Lower leg skin (tissue), 4 donors: ENCODE measurements around the gene RAPGEF6. TPM values are rescaled to one million over a fixed set of nuclear protein-coding genes. Genes with fewer than 3 reads are reported as not detected.
"Not testable (repeated sequence)": the region's sequence is repeated elsewhere in the genome, so short reads cannot be mapped to it uniquely, and the experiment has no call there.

Experiments used
- DNase-seq, 2 donors: peaks; one replicate each; pipeline ENCODE4 v3.0.0-alpha.2; 2019; ENCODE audit warnings: low spot score in 2 of 2
- H3K4me3 ChIP-seq: fragments of 200-600 bp; sonication (generic); 2 replicates; pipeline ENCODE4 v1.5.1; 2017; ENCODE audit warnings: mild to moderate bottlenecking, low read depth; ENCODE audit not compliant: poor library complexity, severe bottlenecking
- POLR2A ChIP-seq, 2 donors: fragments of 450-650 bp; IDR thresholded peaks; one replicate each; pipeline ENCODE4 v1.6.1; 2016 to 2017; ENCODE audit warnings: antibody characterized with exemption in 2 of 2, mild to moderate bottlenecking in 1 of 2, moderate library complexity in 1 of 2
- WGBS, 2 donors: methylation state at CpG; one replicate each; pipeline ENCODE4 v1.1.5; 2018; 5-methylcytosine and 5-hydroxymethylcytosine counted together
- intact Hi-C: fragments of 100-400 bp; cut with DNase I; formaldehyde crosslinking; loops from one replicate; pipeline ENCODE4 v1.15.0; 2023; ENCODE audit warnings: low total_unique reads
- total RNA-seq, 4 donors: library from RNA; depleted of rRNA; stranded (reverse); fragments of >200 nt; gene quantifications; one replicate each; pipeline ENCODE4 v1.1.0, GENCODE V29; 2016
- TF ChIP-seq, protein P1 (sequence below), 3 donors: fragments of 450-650 bp; IDR thresholded peaks; one replicate each; pipeline ENCODE4 v1.5.1; 2016; ENCODE audit warnings: antibody characterized with exemption in 3 of 3, mild to moderate bottlenecking in 3 of 3, moderate library complexity in 2 of 3

RAPGEF6 gene
- total RNA-seq, 4 donors from 2014 or later: 16.8 to 20.2 (median 18.9) TPM

DNA sequence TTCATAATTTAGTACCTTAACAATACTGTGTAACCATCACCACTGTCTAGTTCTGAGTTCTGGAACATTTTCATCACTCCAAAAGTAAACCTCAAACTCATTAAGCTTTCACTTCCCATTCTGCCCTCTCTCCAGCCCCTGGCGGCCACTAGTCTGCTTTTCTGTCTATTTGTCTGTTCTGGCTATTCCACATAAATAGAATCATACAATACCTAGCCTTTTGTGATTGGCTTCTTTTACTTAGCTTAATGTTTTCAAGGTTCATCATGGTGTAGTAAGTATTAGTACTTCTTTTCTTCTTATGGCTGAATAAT lies 138.7 kb downstream of the RAPGEF6 start:
- H3K4me3 ChIP-seq: no peak overlapping the region
- no peak for TF ChIP-seq POLR2A (IDR thresholded peaks at IDR 0.05)
- TF ChIP-seq, protein P1, sequence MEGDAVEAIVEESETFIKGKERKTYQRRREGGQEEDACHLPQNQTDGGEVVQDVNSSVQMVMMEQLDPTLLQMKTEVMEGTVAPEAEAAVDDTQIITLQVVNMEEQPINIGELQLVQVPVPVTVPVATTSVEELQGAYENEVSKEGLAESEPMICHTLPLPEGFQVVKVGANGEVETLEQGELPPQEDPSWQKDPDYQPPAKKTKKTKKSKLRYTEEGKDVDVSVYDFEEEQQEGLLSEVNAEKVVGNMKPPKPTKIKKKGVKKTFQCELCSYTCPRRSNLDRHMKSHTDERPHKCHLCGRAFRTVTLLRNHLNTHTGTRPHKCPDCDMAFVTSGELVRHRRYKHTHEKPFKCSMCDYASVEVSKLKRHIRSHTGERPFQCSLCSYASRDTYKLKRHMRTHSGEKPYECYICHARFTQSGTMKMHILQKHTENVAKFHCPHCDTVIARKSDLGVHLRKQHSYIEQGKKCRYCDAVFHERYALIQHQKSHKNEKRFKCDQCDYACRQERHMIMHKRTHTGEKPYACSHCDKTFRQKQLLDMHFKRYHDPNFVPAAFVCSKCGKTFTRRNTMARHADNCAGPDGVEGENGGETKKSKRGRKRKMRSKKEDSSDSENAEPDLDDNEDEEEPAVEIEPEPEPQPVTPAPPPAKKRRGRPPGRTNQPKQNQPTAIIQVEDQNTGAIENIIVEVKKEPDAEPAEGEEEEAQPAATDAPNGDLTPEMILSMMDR (IDR thresholded peaks at IDR 0.05): no peak
- intact Hi-C loops: no loop called here
- DNase-seq: no peak
- WGBS, 2 donors: 70 to 93% methylated on average over 1 of the region's 1 CpG

DNA sequence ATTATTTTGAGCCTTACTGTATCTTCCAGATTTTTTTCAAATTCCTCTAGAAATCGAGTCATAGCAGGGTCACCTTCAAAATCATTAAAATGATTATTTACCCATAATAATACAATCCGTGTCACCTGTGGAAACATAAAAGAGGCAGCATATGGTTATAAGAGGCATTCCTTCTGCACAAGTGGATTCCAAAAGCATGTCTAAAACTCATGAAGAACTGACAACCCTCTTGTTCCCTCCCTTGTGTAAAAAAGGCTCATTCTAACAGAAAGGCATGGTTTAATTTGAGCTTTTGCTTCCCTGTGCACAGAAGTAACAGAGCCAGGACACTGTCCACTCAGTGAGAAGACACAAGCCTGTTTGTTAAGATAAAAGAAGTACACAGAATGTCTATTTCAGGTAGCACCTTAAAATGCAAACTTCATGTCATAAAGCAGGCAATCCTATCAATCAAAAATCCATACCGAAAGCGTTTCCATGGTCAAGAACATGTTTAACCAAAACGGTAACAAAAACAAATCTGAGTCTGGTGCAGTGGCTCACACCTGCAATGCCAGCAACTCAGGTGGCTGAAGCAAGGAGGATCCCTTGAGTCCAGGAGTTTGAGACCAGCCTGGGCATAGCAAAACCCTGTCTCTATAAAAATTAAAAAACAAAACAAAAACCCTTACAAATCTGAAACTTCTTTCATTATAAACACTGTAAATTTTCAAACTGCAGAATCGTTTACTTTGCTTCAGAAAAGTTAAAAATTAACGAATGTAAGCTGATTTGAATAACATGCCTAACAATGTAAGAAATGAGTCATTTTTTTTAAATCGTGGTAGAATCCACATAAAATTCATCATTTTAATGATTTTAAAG lies 139.3 kb downstream of the RAPGEF6 start:
- no peak overlapping the region for H3K4me3 ChIP-seq
- no peak for TF ChIP-seq POLR2A (IDR thresholded peaks at IDR 0.05)
- TF ChIP-seq, protein P1 (IDR thresholded peaks at IDR 0.05): no peak
- WGBS, 2 donors: 91 to 92% methylated on average over 8 of the region's 8 CpGs
- intact Hi-C loops: no loop called here
- DNase-seq: no peak

DNA sequence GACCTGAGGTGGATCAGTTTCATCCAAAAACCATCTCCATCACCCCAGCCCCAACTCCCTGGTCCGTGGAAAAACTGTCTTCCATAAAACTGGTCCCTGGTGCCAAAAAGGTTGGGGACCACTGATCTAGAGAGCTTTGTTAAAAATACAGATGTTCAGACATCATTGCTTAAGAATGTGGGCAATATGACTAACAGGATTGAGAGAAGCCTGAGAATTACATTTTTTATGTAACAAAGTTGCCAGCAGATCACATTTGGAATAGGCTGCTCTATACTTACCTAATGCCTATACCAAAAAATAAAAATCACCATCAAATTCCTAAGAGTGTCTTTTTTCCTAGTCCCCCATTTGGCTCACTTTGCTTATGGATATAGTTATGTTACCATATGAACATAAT lies 143.3 kb downstream of the RAPGEF6 start:
- no peak overlapping the region for H3K4me3 ChIP-seq
- WGBS, 2 donors: 47 to 78% methylated on average over 1 of the region's 1 CpG
- intact Hi-C loops: no loop called here
- DNase-seq: no peak
- TF ChIP-seq, protein P1 (IDR thresholded peaks at IDR 0.05): no peak
- TF ChIP-seq POLR2A (IDR thresholded peaks at IDR 0.05): no peak

DNA sequence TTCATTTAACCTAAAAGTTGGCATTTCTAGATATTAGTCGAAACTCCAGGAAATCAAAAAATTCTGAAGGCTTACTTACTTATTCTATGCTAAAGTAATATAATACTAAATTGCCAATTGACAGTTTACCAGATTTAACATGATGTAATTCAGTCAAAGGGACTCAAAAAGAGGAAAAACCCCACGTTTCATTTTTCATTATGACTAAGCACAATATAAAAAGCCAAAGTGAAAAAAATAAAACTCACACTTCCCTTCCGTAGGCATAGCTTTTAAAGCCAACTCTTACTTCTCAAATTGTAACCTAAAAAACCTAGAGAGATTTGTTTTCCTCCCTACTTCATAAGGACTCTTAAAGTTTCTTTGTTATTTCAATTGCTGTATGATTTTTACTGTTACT lies 146.6 kb downstream of the RAPGEF6 start:
- TF ChIP-seq, protein P1 (IDR thresholded peaks at IDR 0.05): no peak
- TF ChIP-seq POLR2A (IDR thresholded peaks at IDR 0.05): no peak
- H3K4me3 ChIP-seq: no peak overlapping the region
- DNase-seq: no peak
- intact Hi-C loops: no loop called here
- 70 to 72% methylated on average over 3 of the region's 3 CpGs for WGBS, 2 donors

DNA sequence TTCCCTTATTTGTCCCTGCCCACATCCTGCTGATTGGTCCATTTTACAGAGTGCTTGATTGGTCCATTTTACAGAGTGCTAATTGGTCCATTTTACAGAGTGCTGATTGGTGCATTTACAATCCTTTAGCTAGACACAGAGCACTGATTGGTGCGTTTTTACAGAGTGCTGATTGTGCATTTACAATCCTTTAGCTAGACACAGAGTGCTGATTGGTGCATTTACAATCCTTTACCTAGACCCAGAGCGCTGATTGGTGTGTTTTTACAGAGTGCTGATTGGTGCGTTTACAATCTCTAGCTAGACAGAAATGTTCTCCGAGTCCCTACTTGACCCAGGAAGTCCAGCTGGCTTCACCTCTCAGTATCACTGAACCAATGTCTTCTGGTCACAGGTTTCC lies 147.7 kb downstream of the RAPGEF6 start:
- H3K4me3 ChIP-seq, intact Hi-C loops, DNase-seq: not testable (repeated sequence)
- 99% methylated on average over 4 of the region's 4 CpGs for WGBS, 2 donors

DNA sequence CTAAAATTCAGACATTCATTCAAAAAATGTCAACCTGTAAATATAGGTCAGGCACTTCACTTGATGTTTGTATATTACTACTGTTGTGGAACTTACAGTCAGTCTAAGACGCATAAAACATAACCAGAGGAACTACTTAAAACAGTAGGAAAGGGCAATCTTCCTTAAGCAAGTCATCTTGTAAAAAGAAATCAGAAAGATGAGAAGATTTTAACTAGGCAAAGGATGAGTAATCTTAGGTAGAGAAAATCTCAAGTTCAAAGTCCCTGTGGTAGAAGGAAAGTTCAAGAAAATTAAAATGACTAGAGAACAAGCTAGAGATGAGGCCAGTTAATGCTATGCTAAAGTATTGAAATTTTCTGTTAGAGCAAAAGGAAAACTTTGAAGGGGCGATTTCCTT lies 152.4 kb downstream of the RAPGEF6 start:
- WGBS, 2 donors: 91 to 94% methylated on average over 2 of the region's 2 CpGs
- intact Hi-C loops: no loop called here
- TF ChIP-seq, protein P1 (IDR thresholded peaks at IDR 0.05): no peak
- no peak for TF ChIP-seq POLR2A (IDR thresholded peaks at IDR 0.05)
- DNase-seq: no peak
- H3K4me3 ChIP-seq: no peak overlapping the region
